Peyer's patch (tissue), 4 donors: Measurements from ENCODE around the gene ZBTB46. TPM values are rescaled to one million over a fixed set of nuclear protein-coding genes. Genes with fewer than 3 reads are reported as not detected.

ENCODE experiments used
- DNase-seq, 3 donors: peaks; one replicate each; pipeline ENCODE4 v3.0.0-alpha.2; 2017 to 2019
- H3K27ac ChIP-seq, 4 donors: fragments of 200-600 bp; sonication (generic); one replicate each; pipeline ENCODE4 v1.5.1; 2016 to 2019
- H3K27me3 ChIP-seq, 2 donors: fragments of 200-600 bp; sonication (generic); one replicate each; pipeline ENCODE4 v1.5.1; 2019
- H3K36me3 ChIP-seq, 3 donors: fragments of 200-600 bp; sonication (generic); one replicate each; pipeline ENCODE4 v1.5.1; 2016 to 2019
- H3K4me1 ChIP-seq, 4 donors: fragments of 200-600 bp; sonication (generic); one replicate each; pipeline ENCODE4 v1.5.1; 2016 to 2019
- H3K4me3 ChIP-seq, 4 donors: fragments of 200-600 bp; sonication (generic); 1 replicate in 3 of 4; 2 replicates in 1 of 4; pipeline ENCODE4 v1.5.1; 2016 to 2019; ENCODE audit warnings: mild to moderate bottlenecking in 1 of 4
- H3K9me3 ChIP-seq, 4 donors: fragments of 200-600 bp; sonication (generic); one replicate each; pipeline ENCODE4 v1.5.1; 2016 to 2019; ENCODE audit warnings: mild to moderate bottlenecking in 1 of 4
- CTCF ChIP-seq, 6 experiments: fragments of 450-650 bp in 4 of 6; fragments of 200-600 bp in 2 of 6; sonication (generic) in 1 of 6; IDR thresholded peaks; one replicate each; pipeline ENCODE4 v1.5.1; 2017 to 2019; ENCODE audit warnings: antibody characterized with exemption in 6 of 6, mild to moderate bottlenecking in 3 of 6, moderate library complexity in 1 of 6
- POLR2A ChIP-seq, 2 donors: fragments of 450-650 bp; IDR thresholded peaks; one replicate each; pipeline ENCODE4 v1.5.1; 2017; ENCODE audit warnings: antibody characterized with exemption in 2 of 2, mild to moderate bottlenecking in 2 of 2, moderate library complexity in 2 of 2
- total RNA-seq, 4 donors: library from RNA; depleted of rRNA; stranded (reverse); fragments of >200 nt; gene quantifications; one replicate each; pipeline ENCODE4 v1.1.0, GENCODE V29; 2016

ZBTB46 gene
- total RNA-seq, 4 donors from 2014 or later: 1.9 to 33.0 (median 4.4) TPM

- no peak for DNase-seq
- Histone ChIP-seq H3K4me1 (peaks cover 0 to 16% (median 11%) of the 10 kb centered on the region in 4 donors), H3K27ac (no peak overlapping the region)
Observed at GRCh38 chr20:63744574-63745423, 86.3 kb downstream of the ZBTB46 start.

GRCh38 chr20:63744158-63744557 is 86.9 kb downstream of the ZBTB46 start:
- no peaks in the 10 kb centered on the region for H3K9me3 ChIP-seq
- TF ChIP-seq POLR2A (IDR thresholded peaks at IDR 0.05): no peak
- TF ChIP-seq CTCF (IDR thresholded peaks at IDR 0.05): no peak
- H3K27ac ChIP-seq: no peak overlapping the region
- no peaks in the 10 kb centered on the region for H3K27me3 ChIP-seq
- no peak for DNase-seq
- no peak overlapping the region for H3K4me3 ChIP-seq
- H3K36me3 ChIP-seq: peaks cover 0 to 22% (median 0%) of the 10 kb centered on the region in 3 donors
- H3K4me1 ChIP-seq: peaks cover 0 to 17% (median 12%) of the 10 kb centered on the region in 4 donors

More at GRCh38 chr20:63744574-63745423, 86.3 kb downstream of the ZBTB46 start:
- no peak overlapping the region for H3K4me3 ChIP-seq
- H3K36me3 ChIP-seq: peaks cover 0 to 22% (median 0%) of the 10 kb centered on the region in 3 donors
- no peak for TF ChIP-seq POLR2A (IDR thresholded peaks at IDR 0.05)
- TF ChIP-seq CTCF (IDR thresholded peaks at IDR 0.05): no peak
- H3K27me3 ChIP-seq: no peaks in the 10 kb centered on the region
- H3K9me3 ChIP-seq: no peaks in the 10 kb centered on the region

GRCh38 chr20:63743210-63743970 is 87.7 kb downstream of the ZBTB46 start:
- Histone ChIP-seq H3K36me3 (peaks cover 0 to 22% (median 0%) of the 10 kb centered on the region in 3 donors), H3K27me3 (no peaks in the 10 kb centered on the region), H3K27ac (no peak overlapping the region)

GRCh38 chr20:63742381-63743024 is 88.6 kb downstream of the ZBTB46 start:
- no peaks in the 10 kb centered on the region for H3K27me3 ChIP-seq
- DNase-seq: no peak
- peaks cover 0 to 22% (median 0%) of the 10 kb centered on the region in 3 donors for H3K36me3 ChIP-seq
- H3K27ac ChIP-seq: no peak overlapping the region
- H3K4me3 ChIP-seq: no peak overlapping the region
- H3K9me3 ChIP-seq: no peaks in the 10 kb centered on the region
- TF ChIP-seq CTCF (IDR thresholded peaks at IDR 0.05) (no peak), POLR2A (IDR thresholded peaks at IDR 0.05) (no peak)
- H3K4me1 ChIP-seq: peaks cover 0 to 34% (median 26%) of the 10 kb centered on the region in 4 donors

More at GRCh38 chr20:63743210-63743970, 87.7 kb downstream of the ZBTB46 start:
- TF ChIP-seq POLR2A (IDR thresholded peaks at IDR 0.05): no peak
- TF ChIP-seq CTCF (IDR thresholded peaks at IDR 0.05): no peak
- H3K9me3 ChIP-seq: no peaks in the 10 kb centered on the region
- no peak overlapping the region for H3K4me3 ChIP-seq
- peaks cover 0 to 25% (median 19%) of the 10 kb centered on the region in 4 donors for H3K4me1 ChIP-seq
- DNase-seq: no peak

GRCh38 chr20:63741676-63742380 is 89.2 kb downstream of the ZBTB46 start:
- no peak for DNase-seq
- Histone ChIP-seq H3K36me3 (peaks cover 0 to 22% (median 0%) of the 10 kb centered on the region in 3 donors), H3K27me3 (no peaks in the 10 kb centered on the region), H3K9me3 (no peaks in the 10 kb centered on the region), H3K4me3 (peak overlapping the region in 2 of 4 donors; percentile 3 to 74), H3K27ac (peak overlapping the region; percentile 76 to 86 (median 83)), H3K4me1 (peaks cover 0 to 41% (median 30%) of the 10 kb centered on the region in 4 donors)
- TF ChIP-seq POLR2A (IDR thresholded peaks at IDR 0.05): no peak
- no peak for TF ChIP-seq CTCF (IDR thresholded peaks at IDR 0.05)
